HepG2 (cell line): ENCODE measurements around the gene CMTM5. TPM values are rescaled to one million over a fixed set of nuclear protein-coding genes. Genes with fewer than 3 reads are reported as not detected.

Experiments used
- CCAR2 ChIP-seq: fragments of 200-400 bp; formaldehyde crosslinking; optimal IDR thresholded peaks from 2 replicates; pipeline ENCODE3; 2018; ENCODE audit warnings: low read depth, mild to moderate bottlenecking, low read length, moderate library complexity
- DNMT3B ChIP-seq: conservative IDR thresholded peaks from 2 replicates; pipeline ENCODE4 v1.6.1; 2016; ENCODE audit warnings: missing biosample characterization, control low read depth
- ELF3 ChIP-seq: IDR thresholded peaks from 2 replicates; pipeline ENCODE4 v1.6.1; 2016; ENCODE audit warnings: missing genetic modification reagents, missing compliant biosample characterization
- FLYWCH1 ChIP-seq: sonication (generic); formaldehyde crosslinking; IDR thresholded peaks from 2 replicates; pipeline ENCODE4 v1.8.1; 2023; ENCODE audit warnings: mild to moderate bottlenecking, missing genetic modification reagents
- KDM6A ChIP-seq: IDR thresholded peaks from 2 replicates; pipeline ENCODE4 v1.6.1; 2016; ENCODE audit warnings: low read depth
- RBAK ChIP-seq: sonication (generic); formaldehyde crosslinking; IDR thresholded peaks from 2 replicates; pipeline ENCODE4 v1.5.1; 2020; ENCODE audit warnings: mild to moderate bottlenecking, missing genetic modification reagents
- RFX1 ChIP-seq: fragments of 450-650 bp; IDR thresholded peaks from 2 replicates; pipeline ENCODE4 v1.6.1; 2017
- YY1 ChIP-seq: IDR thresholded peaks from 2 replicates; pipeline ENCODE4 v1.6.1; 2011; ENCODE audit warnings: low read length, low read depth, moderate library complexity, mild to moderate bottlenecking; ENCODE audit not compliant: insufficient read depth, insufficient replicate concordance
- ZFP36 ChIP-seq: fragments of 150-350 bp; IDR thresholded peaks from 2 replicates; pipeline ENCODE4 v1.6.1; 2018; ENCODE audit warnings: borderline replicate concordance, low read length, low read depth; ENCODE audit not compliant: partially characterized antibody
- ZFP41 ChIP-seq: sonication (generic); formaldehyde crosslinking; IDR thresholded peaks from 2 replicates; pipeline ENCODE4 v1.4.0; 2020; ENCODE audit warnings: mild to moderate bottlenecking, missing genetic modification reagents, borderline replicate concordance
- ZMAT3 ChIP-seq: sonication (generic); formaldehyde crosslinking; conservative IDR thresholded peaks from 2 replicates; pipeline ENCODE4 v1.7.0; 2021; ENCODE audit warnings: missing genetic modification reagents
- ZMYM4 ChIP-seq: sonication (generic); formaldehyde crosslinking; IDR thresholded peaks from 2 replicates; pipeline ENCODE4 v1.8.1; 2023; ENCODE audit warnings: mild to moderate bottlenecking, missing genetic modification reagents
- ZNF260 ChIP-seq: sonication (generic); formaldehyde crosslinking; IDR thresholded peaks from 2 replicates; pipeline ENCODE4 v1.4.0; 2020; ENCODE audit warnings: missing genetic modification reagents, low read depth, mild to moderate bottlenecking, borderline replicate concordance
- ZNF367 ChIP-seq: sonication (generic); formaldehyde crosslinking; IDR thresholded peaks from 2 replicates; pipeline ENCODE4 v1.4.0; 2020; ENCODE audit warnings: missing genetic modification reagents, borderline replicate concordance
- ZNF577 ChIP-seq: sonication (generic); formaldehyde crosslinking; IDR thresholded peaks from 2 replicates; pipeline ENCODE4 v1.4.0; 2020; ENCODE audit warnings: mild to moderate bottlenecking, low read depth, missing genetic modification reagents, borderline replicate concordance
- ZNF766 ChIP-seq: sonication (generic); formaldehyde crosslinking; IDR thresholded peaks from 2 replicates; pipeline ENCODE4 v1.5.0; 2020; ENCODE audit warnings: missing genetic modification reagents, borderline replicate concordance
- polyA plus RNA-seq, 8 experiments: library from polyadenylated mRNA; depleted of rRNA in 3 of 8; stranded (reverse) in 7 of 8; unstranded in 1 of 8; fragments of >200 nt; fragmentation: Illumina TruSeq in 4 of 8; extraction: Trizol in 4 of 8; gene quantifications; 2 replicates each; pipeline versions ENCODE4 v1.2.1 to v1.2.3, GENCODE V29; 2011 to 2016; ENCODE audit warnings: low read depth in 4 of 8, missing spikeins in 1 of 8, mixed read lengths in 1 of 8; ENCODE audit not compliant: insufficient read depth in 1 of 8
- total RNA-seq, 5 experiments: library from RNA; depleted of rRNA; stranded (reverse); fragments of >200 nt; fragmentation: Illumina TruSeq; extraction: Trizol; gene quantifications; 2 replicates each; pipeline ENCODE4 v1.2.3, GENCODE V29; 2016; ENCODE audit warnings: low read depth in 1 of 5
- TF ChIP-seq, protein P1 (sequence below): sonication (generic); formaldehyde crosslinking; IDR thresholded peaks from 2 replicates; pipeline ENCODE4 v1.4.0; 2020; ENCODE audit warnings: mild to moderate bottlenecking, missing genetic modification reagents
- TF ChIP-seq, protein P2 (sequence below): sonication (generic); formaldehyde crosslinking; IDR thresholded peaks from 2 replicates; pipeline ENCODE4 v1.4.0; 2020; ENCODE audit warnings: mild to moderate bottlenecking, low read depth, missing genetic modification reagents
- TF ChIP-seq, protein P3 (sequence below): IDR thresholded peaks from 2 replicates; pipeline ENCODE4 v1.6.1; 2016; ENCODE audit warnings: low read depth, control low read depth
- TF ChIP-seq, protein P4 (sequence below): sonication (generic); formaldehyde crosslinking; IDR thresholded peaks from 2 replicates; pipeline ENCODE4 v1.5.1; 2020; ENCODE audit warnings: mild to moderate bottlenecking, missing genetic modification reagents, moderate library complexity
- TF ChIP-seq, protein P5 (sequence below): sonication (generic); formaldehyde crosslinking; IDR thresholded peaks from 2 replicates; pipeline ENCODE4 v1.8.1; 2023; ENCODE audit warnings: missing genetic modification reagents, mild to moderate bottlenecking, borderline replicate concordance

Gene CMTM5
- total and polyA plus RNA-seq, 2 of the 13 experiments (the other 11 are each of a cell fraction or from before 2014, with no cell fraction given), result not detected

DNA sequence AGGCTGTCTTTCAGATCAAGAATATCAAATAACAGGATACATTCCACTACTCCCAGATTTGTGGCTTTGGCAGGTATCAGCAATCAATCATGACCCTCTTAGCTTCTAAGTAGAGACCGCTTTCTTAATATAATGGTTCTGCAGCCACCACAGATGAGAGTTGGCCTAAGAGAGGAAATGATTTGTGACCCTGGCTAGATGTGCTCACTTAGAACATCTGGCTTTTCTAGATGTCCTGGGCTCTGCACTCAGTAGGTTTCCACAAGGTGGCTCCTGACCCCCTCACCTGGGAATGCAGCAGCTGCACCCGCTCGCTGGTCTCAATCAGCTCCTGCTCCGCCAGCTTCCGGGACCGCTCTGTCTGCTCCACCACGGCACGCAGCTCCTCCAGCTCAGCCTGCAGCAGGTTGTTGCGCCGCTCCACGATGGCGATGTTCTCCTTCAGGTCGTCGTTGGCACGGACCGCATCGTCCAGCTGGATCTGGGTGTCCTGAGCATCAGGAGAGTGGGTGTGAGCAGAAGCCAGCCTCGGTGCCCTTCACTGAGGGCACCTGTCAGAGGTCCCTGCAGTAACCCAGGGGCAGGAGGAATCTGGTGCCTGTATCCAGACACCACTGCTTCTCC lies 8.9 kb downstream of the CMTM5 start (continued):
- TF ChIP-seq, protein P1, sequence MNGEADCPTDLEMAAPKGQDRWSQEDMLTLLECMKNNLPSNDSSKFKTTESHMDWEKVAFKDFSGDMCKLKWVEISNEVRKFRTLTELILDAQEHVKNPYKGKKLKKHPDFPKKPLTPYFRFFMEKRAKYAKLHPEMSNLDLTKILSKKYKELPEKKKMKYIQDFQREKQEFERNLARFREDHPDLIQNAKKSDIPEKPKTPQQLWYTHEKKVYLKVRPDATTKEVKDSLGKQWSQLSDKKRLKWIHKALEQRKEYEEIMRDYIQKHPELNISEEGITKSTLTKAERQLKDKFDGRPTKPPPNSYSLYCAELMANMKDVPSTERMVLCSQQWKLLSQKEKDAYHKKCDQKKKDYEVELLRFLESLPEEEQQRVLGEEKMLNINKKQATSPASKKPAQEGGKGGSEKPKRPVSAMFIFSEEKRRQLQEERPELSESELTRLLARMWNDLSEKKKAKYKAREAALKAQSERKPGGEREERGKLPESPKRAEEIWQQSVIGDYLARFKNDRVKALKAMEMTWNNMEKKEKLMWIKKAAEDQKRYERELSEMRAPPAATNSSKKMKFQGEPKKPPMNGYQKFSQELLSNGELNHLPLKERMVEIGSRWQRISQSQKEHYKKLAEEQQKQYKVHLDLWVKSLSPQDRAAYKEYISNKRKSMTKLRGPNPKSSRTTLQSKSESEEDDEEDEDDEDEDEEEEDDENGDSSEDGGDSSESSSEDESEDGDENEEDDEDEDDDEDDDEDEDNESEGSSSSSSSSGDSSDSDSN (CRISPR knock-in tag), result 0 out of 2 replicates have a peak, but pooled peaks have one; percentile 28
- TF ChIP-seq YY1 (no peak), ZNF367 (CRISPR knock-in tag) (no peak), RFX1 (no peak), ZFP36 (no peak), ZFP41 (no peak), ZMYM4 (CRISPR knock-in tag) (no peak), ZNF577 (no peak), CCAR2 (no peak), ZNF260 (CRISPR knock-in tag) (no peak), KDM6A (no peak), ELF3 (CRISPR knock-in tag) (peak; percentile 67), DNMT3B (CRISPR knock-in tag) (no peak), ZNF766 (CRISPR knock-in tag) (no peak), FLYWCH1 (CRISPR knock-in tag) (no peak), RBAK (CRISPR knock-in tag) (no peak), ZMAT3 (CRISPR knock-in tag) (no peak)
- TF ChIP-seq, protein P2, sequence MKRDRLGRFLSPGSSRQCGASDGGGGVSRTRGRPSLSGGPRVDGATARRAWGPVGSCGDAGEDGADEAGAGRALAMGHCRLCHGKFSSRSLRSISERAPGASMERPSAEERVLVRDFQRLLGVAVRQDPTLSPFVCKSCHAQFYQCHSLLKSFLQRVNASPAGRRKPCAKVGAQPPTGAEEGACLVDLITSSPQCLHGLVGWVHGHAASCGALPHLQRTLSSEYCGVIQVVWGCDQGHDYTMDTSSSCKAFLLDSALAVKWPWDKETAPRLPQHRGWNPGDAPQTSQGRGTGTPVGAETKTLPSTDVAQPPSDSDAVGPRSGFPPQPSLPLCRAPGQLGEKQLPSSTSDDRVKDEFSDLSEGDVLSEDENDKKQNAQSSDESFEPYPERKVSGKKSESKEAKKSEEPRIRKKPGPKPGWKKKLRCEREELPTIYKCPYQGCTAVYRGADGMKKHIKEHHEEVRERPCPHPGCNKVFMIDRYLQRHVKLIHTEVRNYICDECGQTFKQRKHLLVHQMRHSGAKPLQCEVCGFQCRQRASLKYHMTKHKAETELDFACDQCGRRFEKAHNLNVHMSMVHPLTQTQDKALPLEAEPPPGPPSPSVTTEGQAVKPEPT (CRISPR knock-in tag), result no peak
- TF ChIP-seq, protein P3, sequence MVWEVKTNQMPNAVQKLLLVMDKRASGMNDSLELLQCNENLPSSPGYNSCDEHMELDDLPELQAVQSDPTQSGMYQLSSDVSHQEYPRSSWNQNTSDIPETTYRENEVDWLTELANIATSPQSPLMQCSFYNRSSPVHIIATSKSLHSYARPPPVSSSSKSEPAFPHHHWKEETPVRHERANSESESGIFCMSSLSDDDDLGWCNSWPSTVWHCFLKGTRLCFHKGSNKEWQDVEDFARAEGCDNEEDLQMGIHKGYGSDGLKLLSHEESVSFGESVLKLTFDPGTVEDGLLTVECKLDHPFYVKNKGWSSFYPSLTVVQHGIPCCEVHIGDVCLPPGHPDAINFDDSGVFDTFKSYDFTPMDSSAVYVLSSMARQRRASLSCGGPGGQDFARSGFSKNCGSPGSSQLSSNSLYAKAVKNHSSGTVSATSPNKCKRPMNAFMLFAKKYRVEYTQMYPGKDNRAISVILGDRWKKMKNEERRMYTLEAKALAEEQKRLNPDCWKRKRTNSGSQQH (CRISPR knock-in tag), result no peak
- TF ChIP-seq, protein P4, sequence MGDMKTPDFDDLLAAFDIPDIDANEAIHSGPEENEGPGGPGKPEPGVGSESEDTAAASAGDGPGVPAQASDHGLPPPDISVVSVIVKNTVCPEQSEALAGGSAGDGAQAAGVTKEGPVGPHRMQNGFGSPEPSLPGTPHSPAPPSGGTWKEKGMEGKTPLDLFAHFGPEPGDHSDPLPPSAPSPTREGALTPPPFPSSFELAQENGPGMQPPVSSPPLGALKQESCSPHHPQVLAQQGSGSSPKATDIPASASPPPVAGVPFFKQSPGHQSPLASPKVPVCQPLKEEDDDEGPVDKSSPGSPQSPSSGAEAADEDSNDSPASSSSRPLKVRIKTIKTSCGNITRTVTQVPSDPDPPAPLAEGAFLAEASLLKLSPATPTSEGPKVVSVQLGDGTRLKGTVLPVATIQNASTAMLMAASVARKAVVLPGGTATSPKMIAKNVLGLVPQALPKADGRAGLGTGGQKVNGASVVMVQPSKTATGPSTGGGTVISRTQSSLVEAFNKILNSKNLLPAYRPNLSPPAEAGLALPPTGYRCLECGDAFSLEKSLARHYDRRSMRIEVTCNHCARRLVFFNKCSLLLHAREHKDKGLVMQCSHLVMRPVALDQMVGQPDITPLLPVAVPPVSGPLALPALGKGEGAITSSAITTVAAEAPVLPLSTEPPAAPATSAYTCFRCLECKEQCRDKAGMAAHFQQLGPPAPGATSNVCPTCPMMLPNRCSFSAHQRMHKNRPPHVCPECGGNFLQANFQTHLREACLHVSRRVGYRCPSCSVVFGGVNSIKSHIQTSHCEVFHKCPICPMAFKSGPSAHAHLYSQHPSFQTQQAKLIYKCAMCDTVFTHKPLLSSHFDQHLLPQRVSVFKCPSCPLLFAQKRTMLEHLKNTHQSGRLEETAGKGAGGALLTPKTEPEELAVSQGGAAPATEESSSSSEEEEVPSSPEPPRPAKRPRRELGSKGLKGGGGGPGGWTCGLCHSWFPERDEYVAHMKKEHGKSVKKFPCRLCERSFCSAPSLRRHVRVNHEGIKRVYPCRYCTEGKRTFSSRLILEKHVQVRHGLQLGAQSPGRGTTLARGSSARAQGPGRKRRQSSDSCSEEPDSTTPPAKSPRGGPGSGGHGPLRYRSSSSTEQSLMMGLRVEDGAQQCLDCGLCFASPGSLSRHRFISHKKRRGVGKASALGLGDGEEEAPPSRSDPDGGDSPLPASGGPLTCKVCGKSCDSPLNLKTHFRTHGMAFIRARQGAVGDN (CRISPR knock-in tag), result peak; percentile 49
- TF ChIP-seq, protein P5, sequence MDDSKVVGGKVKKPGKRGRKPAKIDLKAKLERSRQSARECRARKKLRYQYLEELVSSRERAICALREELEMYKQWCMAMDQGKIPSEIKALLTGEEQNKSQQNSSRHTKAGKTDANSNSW (CRISPR knock-in tag), result no peak
